Spleen (tissue), 13 donors: Measurements from ENCODE around the gene TPTE2. TPM values are rescaled to one million over a fixed set of nuclear protein-coding genes. Genes with fewer than 3 reads are reported as not detected.
"Not testable (repeated sequence)": the region's sequence is repeated elsewhere in the genome, so short reads cannot be mapped to it uniquely, and the experiment has no call there.

Source experiments
- DNase-seq: peaks from one replicate; pipeline ENCODE4 v3.0.0-alpha.2; 2020
- H3K27ac ChIP-seq, 8 donors: fragments of 200-600 bp; sonication (generic) in 7 of 8; 1 replicate in 4 of 8; 2 replicates in 4 of 8; pipeline versions ENCODE4 v1.5.0 to v1.8.0; 2016 to 2021; ENCODE audit warnings: inconsistent platforms in 4 of 8, mild to moderate bottlenecking in 4 of 8, moderate library complexity in 1 of 8
- H3K27me3 ChIP-seq, 7 donors: fragments of 200-600 bp; sonication (generic) in 6 of 7; replicated peaks in 1 of 7; 1 replicate in 4 of 7; 2 replicates in 3 of 7; pipeline versions ENCODE4 v1.5.0 to v1.8.0; 2016 to 2021; ENCODE audit warnings: inconsistent platforms in 3 of 7, mild to moderate bottlenecking in 1 of 7
- H3K36me3 ChIP-seq, 6 donors: fragments of 200-600 bp; sonication (generic) in 5 of 6; 1 replicate in 4 of 6; 2 replicates in 2 of 6; pipeline versions ENCODE4 v1.5.0 to v1.8.0; 2016 to 2021; ENCODE audit warnings: inconsistent platforms in 2 of 6
- H3K4me1 ChIP-seq, 6 donors: fragments of 200-600 bp; sonication (generic) in 5 of 6; 1 replicate in 3 of 6; 2 replicates in 3 of 6; pipeline versions ENCODE4 v1.5.0 to v1.8.0; 2016 to 2021; ENCODE audit warnings: inconsistent platforms in 3 of 6
- H3K4me3 ChIP-seq, 8 donors: fragments of 200-600 bp; sonication (generic) in 7 of 8; 1 replicate in 4 of 8; 2 replicates in 4 of 8; pipeline versions ENCODE4 v1.5.0 to v1.8.0; 2016 to 2021; ENCODE audit warnings: inconsistent platforms in 4 of 8, mild to moderate bottlenecking in 4 of 8, moderate library complexity in 2 of 8
- H3K9me3 ChIP-seq, 8 donors: fragments of 200-600 bp; sonication (generic) in 7 of 8; 1 replicate in 4 of 8; 2 replicates in 4 of 8; pipeline versions ENCODE4 v1.5.0 to v1.8.0; 2016 to 2021; ENCODE audit warnings: inconsistent platforms in 4 of 8
- POLR2A ChIP-seq, 3 donors: fragments of 450-650 bp; IDR thresholded peaks; one replicate each; pipeline ENCODE4 v1.5.1; 2017; ENCODE audit warnings: antibody characterized with exemption in 3 of 3, mild to moderate bottlenecking in 1 of 3
- POLR2AphosphoS5 ChIP-seq, 3 donors: sonication (generic); formaldehyde crosslinking; IDR thresholded peaks; one replicate each; pipeline ENCODE4 v1.5.1; 2017; ENCODE audit warnings: antibody characterized with exemption in 3 of 3
- WGBS, 5 donors: extraction: QIAGEN DNeasy Blood & Tissue Kit in 3 of 5; methylation state at CpG; one replicate each; pipeline versions ENCODE4 v1.1.5 to v1.1.7; 2013 to 2018; 5-methylcytosine and 5-hydroxymethylcytosine counted together
- intact Hi-C: fragments of 100-400 bp; cut with DNase I; formaldehyde crosslinking; loops from one replicate; pipeline ENCODE4 v1.15.0; 2023; ENCODE audit warnings: low total_unique reads
- long read RNA-seq, 2 donors: transcript quantifications; one replicate each; lab custom pipeline, GENCODE V29; 2026
- polyA plus RNA-seq, 3 donors: library from polyadenylated mRNA; stranded (reverse); fragments of 200-250 nt; gene quantifications; one replicate each; pipeline ENCODE4 v1.2.1, GENCODE V29; 2013
- total RNA-seq, 7 donors: library from RNA; depleted of rRNA in 3 of 7; stranded (reverse); fragments of >200 nt in 3 of 7; fragmentation: NEBNext Ultra II Directional in 4 of 7; extraction: Animal tissue kit (Norgen Biotek cat#: 25700) in 4 of 7; gene quantifications; one replicate each; pipeline versions ENCODE4 v1.1.0 to v1.2.1, GENCODE V29; 2016 to 2021
- TF ChIP-seq, protein P1 (sequence below), 11 experiments: fragments of 200-600 bp in 7 of 11; fragments of 450-650 bp in 4 of 11; sonication (generic) in 4 of 11; IDR thresholded peaks in 8 of 11; conservative IDR thresholded peaks in 3 of 11; 1 replicate in 7 of 11; 2 replicates in 4 of 11; pipeline versions ENCODE4 v1.4.0 to v1.8.0; 2016 to 2021; ENCODE audit warnings: antibody characterized with exemption in 11 of 11, inconsistent platforms in 4 of 11, mild to moderate bottlenecking in 1 of 11
- donor health status: healthy with polysubstance abuse.
- donor health status: DM: no; HTN: no; CAD: no; lungs with moderate emphysema.
- donor health status: DM: no; HTN: no; CAD: no.
- donor health status: Bipolar disorder and iron deficiency.
- donor health status: healthy.
- donor health status: DM: no; HTN: no; CAD: no.
- donor health status: DM: yes; HTN: yes; CAD: no.

The TPTE2 gene
- 1 to 10 TPM in 1 of 7 donors, under 1 TPM in 4, not detected in 2; 0.23 to 1.4 (median 0.30) TPM for total RNA-seq
- under 1 TPM; 0.17 to 0.26 (median 0.23) TPM for polyA plus RNA-seq
- long read RNA-seq, donor 1: 0 reads
- long read RNA-seq, donor 2: 0 reads

DNA sequence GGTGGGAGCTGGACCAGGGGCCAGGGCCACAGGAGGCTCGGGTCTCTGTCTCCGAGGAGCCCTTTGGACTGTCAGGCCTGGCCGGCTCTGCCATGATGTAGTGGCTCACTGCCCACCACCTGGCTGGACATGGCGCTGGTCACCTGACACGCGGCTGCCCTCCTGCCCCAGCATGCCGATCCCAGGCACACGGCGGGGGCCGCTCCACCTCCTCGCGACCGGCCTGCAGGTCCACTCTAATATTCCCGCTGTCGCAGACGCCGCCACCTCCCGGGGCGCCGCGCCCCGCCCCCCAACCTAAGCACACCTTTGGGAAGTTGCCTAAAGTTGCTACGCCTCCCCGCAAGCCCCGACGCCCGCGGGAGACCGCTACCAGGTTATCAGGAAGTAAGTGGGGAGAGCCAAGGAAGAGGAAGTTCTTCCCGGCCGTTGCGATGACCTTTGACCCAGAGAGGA lies at the start of gene TPTE2:
TPTE2 (minus strand) TSS at position 406 of the 456 bp plus-strand sequence. CDS start 58,298 bp downstream, outside the sequence.
- H3K4me1 ChIP-seq, H3K36me3 ChIP-seq, H3K9me3 ChIP-seq, H3K27me3 ChIP-seq, H3K4me3 ChIP-seq, DNase-seq, intact Hi-C loops, H3K27ac ChIP-seq: not testable (repeated sequence)
- 86 to 97% (median 90%) methylated on average over 21 to 32 of the region's 32 CpGs for WGBS, 5 donors

DNA sequence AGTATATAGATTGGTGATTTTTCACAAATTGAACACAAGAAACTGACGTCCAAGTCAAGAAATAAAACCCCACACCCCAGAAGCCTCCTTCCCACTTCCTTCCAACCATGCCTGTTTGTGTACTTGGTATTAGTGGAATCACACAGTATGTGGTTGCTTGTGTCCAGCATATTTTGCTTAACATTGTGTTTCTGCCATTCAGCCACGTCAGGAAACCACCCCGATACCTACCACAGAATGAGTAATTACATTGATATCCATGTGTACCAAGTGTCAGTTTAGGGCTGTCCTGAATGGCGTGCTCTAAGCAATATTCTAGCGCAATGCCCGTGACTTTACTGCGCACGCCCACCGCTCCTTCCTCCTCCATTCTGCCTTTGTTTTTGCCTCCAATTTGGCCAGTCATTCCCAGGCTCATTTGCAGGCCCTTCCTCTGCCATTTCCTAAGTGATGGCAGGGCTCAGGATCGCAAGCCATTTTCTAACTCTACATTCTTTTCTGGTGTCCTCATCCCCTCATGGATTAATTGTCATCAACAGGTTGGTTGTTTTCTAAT lies 46.3 kb upstream of the TPTE2 start:
- H3K4me1 ChIP-seq: peaks cover 0 to 2% (median under 1%) of the 10 kb centered on the region in 6 donors
- TF ChIP-seq, protein P1, sequence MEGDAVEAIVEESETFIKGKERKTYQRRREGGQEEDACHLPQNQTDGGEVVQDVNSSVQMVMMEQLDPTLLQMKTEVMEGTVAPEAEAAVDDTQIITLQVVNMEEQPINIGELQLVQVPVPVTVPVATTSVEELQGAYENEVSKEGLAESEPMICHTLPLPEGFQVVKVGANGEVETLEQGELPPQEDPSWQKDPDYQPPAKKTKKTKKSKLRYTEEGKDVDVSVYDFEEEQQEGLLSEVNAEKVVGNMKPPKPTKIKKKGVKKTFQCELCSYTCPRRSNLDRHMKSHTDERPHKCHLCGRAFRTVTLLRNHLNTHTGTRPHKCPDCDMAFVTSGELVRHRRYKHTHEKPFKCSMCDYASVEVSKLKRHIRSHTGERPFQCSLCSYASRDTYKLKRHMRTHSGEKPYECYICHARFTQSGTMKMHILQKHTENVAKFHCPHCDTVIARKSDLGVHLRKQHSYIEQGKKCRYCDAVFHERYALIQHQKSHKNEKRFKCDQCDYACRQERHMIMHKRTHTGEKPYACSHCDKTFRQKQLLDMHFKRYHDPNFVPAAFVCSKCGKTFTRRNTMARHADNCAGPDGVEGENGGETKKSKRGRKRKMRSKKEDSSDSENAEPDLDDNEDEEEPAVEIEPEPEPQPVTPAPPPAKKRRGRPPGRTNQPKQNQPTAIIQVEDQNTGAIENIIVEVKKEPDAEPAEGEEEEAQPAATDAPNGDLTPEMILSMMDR (IDR thresholded peaks at IDR 0.05 in 8 of 11, conservative IDR thresholded peaks at IDR 0.05 in 3 of 11): no peak
- no peak for TF ChIP-seq POLR2AphosphoS5 (IDR thresholded peaks at IDR 0.05)
- H3K9me3 ChIP-seq: peaks cover 0 to 13% (median 8%) of the 10 kb centered on the region in 8 donors
- DNase-seq: no peak
- no peaks in the 10 kb centered on the region for H3K36me3 ChIP-seq
- 94 to 96% (median 94%) methylated on average over 10 of the region's 10 CpGs for WGBS, 5 donors
- no peak overlapping the region for H3K27ac ChIP-seq
- no peak overlapping the region for H3K4me3 ChIP-seq
- intact Hi-C loops: no loop called here
- peaks cover 0 to 19% (median 7%) of the 10 kb centered on the region in 7 donors for H3K27me3 ChIP-seq

DNA sequence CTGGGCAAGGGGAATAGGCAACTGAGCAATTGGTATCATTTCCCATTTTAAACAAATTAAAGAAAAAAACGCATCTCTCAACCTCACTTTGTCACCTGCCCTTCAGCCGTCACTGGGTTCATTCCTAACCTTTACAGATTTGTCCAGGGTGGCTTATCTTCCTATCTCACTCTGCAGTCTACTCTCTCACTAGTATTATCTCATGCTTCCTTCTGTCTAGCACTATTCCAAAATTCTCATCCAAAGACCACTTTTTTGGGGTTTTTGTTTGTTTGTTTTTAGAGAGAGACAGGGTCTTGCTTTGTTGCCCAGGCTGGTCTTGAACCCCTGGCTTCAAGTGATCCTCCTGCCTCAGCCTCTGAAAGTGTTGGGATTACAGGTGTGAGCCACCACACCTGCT lies 45.4 kb upstream of the TPTE2 start:
- peaks cover 0 to 10% (median 9%) of the 10 kb centered on the region in 6 donors for H3K4me1 ChIP-seq
- intact Hi-C loops: no loop called here
- no peak for DNase-seq
- peaks cover 0 to 13% (median 8%) of the 10 kb centered on the region in 8 donors for H3K9me3 ChIP-seq
- H3K4me3 ChIP-seq: no peak overlapping the region
- no peak for TF ChIP-seq POLR2AphosphoS5 (IDR thresholded peaks at IDR 0.05)
- no peak for TF ChIP-seq POLR2A (IDR thresholded peaks at IDR 0.05)
- TF ChIP-seq, protein P1 (IDR thresholded peaks at IDR 0.05 in 8 of 11, conservative IDR thresholded peaks at IDR 0.05 in 3 of 11): no peak
- no peak overlapping the region for H3K27ac ChIP-seq
- H3K27me3 ChIP-seq: peaks cover 0 to 28% (median 15%) of the 10 kb centered on the region in 7 donors
- 85 to 98% (median 92%) methylated on average over 2 of the region's 2 CpGs for WGBS, 5 donors
- H3K36me3 ChIP-seq: no peaks in the 10 kb centered on the region

DNA sequence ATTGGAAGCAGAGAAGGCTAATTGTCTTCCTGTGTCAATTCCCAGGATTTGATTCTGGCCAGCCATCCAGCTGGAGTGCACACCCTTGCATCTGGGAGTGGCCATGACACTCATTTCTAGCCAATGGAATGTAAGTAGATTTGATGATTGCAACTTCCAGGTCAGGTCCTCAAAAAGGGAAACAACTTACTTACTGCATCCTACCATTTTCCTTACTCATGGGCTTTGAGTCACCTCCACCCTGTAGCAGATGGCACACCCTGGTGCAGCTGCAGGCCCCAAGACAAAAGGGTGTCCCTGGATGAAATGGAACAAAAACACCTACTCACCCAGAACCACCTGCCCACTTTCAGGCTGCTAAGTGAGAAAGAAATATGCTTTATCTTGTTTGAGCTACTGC lies 44.8 kb upstream of the TPTE2 start:
- DNase-seq: no peak
- Histone ChIP-seq H3K4me1 (peaks cover 0 to 16% (median 13%) of the 10 kb centered on the region in 6 donors), H3K4me3 (no peak overlapping the region), H3K27ac (no peak overlapping the region), H3K36me3 (no peaks in the 10 kb centered on the region), H3K27me3 (peaks cover 0 to 34% (median 21%) of the 10 kb centered on the region in 7 donors), H3K9me3 (peaks cover 0 to 13% (median 8%) of the 10 kb centered on the region in 8 donors)
- intact Hi-C loops: no loop called here
- no peak for TF ChIP-seq POLR2A (IDR thresholded peaks at IDR 0.05)
- TF ChIP-seq, protein P1 (IDR thresholded peaks at IDR 0.05 in 8 of 11, conservative IDR thresholded peaks at IDR 0.05 in 3 of 11): no peak
- TF ChIP-seq POLR2AphosphoS5 (IDR thresholded peaks at IDR 0.05): no peak
